ENCODE results near the gene RTCA.

DNA sequence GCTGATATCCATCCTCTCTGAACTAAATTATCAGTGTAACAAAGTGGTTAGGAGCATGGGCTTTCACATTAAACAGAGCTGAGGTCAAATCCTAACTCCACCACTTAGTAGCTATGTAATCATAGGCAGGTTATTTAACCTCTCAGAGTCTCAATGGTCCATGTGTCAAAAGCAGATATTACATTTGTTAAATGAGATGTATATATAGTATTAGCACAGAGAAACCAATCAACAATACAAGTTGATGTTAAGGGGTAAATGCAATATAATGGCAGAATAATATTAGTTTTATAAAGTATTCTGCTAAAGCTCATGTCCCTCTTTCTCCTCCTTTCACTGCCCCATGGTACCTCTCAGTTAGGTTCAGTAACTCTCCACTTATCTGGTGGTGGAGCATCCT is 43.6 kb upstream of the RTCA start:
- TF ChIP-seq, protein P1, sequence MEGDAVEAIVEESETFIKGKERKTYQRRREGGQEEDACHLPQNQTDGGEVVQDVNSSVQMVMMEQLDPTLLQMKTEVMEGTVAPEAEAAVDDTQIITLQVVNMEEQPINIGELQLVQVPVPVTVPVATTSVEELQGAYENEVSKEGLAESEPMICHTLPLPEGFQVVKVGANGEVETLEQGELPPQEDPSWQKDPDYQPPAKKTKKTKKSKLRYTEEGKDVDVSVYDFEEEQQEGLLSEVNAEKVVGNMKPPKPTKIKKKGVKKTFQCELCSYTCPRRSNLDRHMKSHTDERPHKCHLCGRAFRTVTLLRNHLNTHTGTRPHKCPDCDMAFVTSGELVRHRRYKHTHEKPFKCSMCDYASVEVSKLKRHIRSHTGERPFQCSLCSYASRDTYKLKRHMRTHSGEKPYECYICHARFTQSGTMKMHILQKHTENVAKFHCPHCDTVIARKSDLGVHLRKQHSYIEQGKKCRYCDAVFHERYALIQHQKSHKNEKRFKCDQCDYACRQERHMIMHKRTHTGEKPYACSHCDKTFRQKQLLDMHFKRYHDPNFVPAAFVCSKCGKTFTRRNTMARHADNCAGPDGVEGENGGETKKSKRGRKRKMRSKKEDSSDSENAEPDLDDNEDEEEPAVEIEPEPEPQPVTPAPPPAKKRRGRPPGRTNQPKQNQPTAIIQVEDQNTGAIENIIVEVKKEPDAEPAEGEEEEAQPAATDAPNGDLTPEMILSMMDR (IDR thresholded peaks at IDR 0.05; ENCODE audit: poor library complexity, severe bottlenecking), result no peak
- TF ChIP-seq RAD21 (conservative IDR thresholded peaks at IDR 0.05), result no peak

Data from neural cell (in vitro differentiated cells).